ENCODE measurements around the gene ATP8A2.
A peak's percentile ranks its signal among the peaks of the same experiment; 100 is the strongest.

Gene ATP8A2

DNA sequence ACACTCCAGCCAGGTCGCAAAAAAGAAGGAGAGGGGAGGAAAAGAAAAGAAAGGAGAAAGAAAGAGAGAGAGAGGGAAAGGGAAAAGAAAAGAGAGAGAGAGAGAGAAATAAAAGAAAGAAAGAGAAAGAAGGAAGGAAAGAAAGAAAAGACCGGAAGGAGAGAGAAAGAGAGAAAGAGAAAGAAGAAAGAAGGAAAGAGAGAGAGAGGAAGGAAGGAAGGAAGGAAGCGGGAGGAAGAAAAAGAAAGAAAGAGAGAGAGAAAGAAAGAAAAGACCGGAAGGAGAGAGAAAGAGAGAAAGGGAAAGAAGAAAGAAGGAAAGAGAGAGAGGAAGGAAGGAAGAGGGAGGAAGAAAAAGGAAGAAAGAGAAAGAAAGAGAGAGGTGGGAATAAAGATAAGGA is 359.3 kb downstream of the ATP8A2 start:
- CTCF ChIA-PET = no interaction called here
- H3K27me3 Mint-ChIP-seq = peaks cover 6% of the 10 kb centered on the region
- peaks cover 4% of the 10 kb centered on the region for H3K4me1 Mint-ChIP-seq
- H3K27ac Mint-ChIP-seq = no peak overlapping the region
- no peak for DNase-seq
- H3K9me3 Mint-ChIP-seq = no peaks in the 10 kb centered on the region
- H3K36me3 Mint-ChIP-seq = no peaks in the 10 kb centered on the region
- no peak overlapping the region for H3K4me3 Mint-ChIP-seq

DNA sequence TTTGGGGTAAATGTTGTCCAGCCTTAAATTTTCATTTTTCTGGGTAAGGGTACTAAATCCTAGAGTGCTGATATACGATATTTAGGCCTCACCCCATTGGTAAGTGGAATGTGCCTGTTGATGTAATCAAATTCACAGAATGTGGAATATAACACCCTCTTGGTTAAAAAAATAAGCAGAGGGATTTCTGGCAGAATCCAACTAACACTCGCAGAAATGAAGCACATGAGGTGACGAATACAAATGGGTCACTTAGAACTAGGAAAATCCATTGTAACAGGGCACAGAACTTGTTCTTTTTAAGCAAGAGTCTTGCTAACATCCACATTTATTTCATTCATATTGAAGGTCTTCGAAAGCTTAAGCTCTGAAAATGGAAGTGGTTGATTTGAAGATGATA is 359.8 kb downstream of the ATP8A2 start:
- CTCF ChIA-PET = no interaction called here
- Mint-ChIP-seq H3K4me1 (peaks cover 4% of the 10 kb centered on the region), H3K4me3 (no peak overlapping the region), H3K27me3 (peaks cover 6% of the 10 kb centered on the region), H3K27ac (no peak overlapping the region), H3K9me3 (no peaks in the 10 kb centered on the region), H3K36me3 (no peaks in the 10 kb centered on the region)
- no peak for DNase-seq

GRCh38 chr13:25732111-25732865 is 360.5 kb downstream of the ATP8A2 start:
- Mint-ChIP-seq H3K4me1 (peaks cover 7% of the 10 kb centered on the region), H3K27ac (no peak overlapping the region), H3K27me3 (peaks cover 6% of the 10 kb centered on the region), H3K4me3 (no peak overlapping the region), H3K9me3 (no peaks in the 10 kb centered on the region), H3K36me3 (no peaks in the 10 kb centered on the region)
- CTCF ChIA-PET = no interaction called here
- DNase-seq = no peak

GRCh38 chr13:25733001-25733491 is 361.3 kb downstream of the ATP8A2 start:
- no peak overlapping the region for H3K4me3 Mint-ChIP-seq
- no peaks in the 10 kb centered on the region for H3K36me3 Mint-ChIP-seq
- H3K4me1 Mint-ChIP-seq = peaks cover 12% of the 10 kb centered on the region
- H3K27me3 Mint-ChIP-seq = peaks cover 6% of the 10 kb centered on the region
- H3K27ac Mint-ChIP-seq = no peak overlapping the region
- CTCF ChIA-PET = no interaction called here
- no peaks in the 10 kb centered on the region for H3K9me3 Mint-ChIP-seq
- DNase-seq = no peak

- H3K4me3 Mint-ChIP-seq = no peak overlapping the region
- H3K36me3 Mint-ChIP-seq = no peaks in the 10 kb centered on the region
- DNase-seq = no peak
Measured at GRCh38 chr13:25733696-25734435, 362.1 kb downstream of the ATP8A2 start.

DNA sequence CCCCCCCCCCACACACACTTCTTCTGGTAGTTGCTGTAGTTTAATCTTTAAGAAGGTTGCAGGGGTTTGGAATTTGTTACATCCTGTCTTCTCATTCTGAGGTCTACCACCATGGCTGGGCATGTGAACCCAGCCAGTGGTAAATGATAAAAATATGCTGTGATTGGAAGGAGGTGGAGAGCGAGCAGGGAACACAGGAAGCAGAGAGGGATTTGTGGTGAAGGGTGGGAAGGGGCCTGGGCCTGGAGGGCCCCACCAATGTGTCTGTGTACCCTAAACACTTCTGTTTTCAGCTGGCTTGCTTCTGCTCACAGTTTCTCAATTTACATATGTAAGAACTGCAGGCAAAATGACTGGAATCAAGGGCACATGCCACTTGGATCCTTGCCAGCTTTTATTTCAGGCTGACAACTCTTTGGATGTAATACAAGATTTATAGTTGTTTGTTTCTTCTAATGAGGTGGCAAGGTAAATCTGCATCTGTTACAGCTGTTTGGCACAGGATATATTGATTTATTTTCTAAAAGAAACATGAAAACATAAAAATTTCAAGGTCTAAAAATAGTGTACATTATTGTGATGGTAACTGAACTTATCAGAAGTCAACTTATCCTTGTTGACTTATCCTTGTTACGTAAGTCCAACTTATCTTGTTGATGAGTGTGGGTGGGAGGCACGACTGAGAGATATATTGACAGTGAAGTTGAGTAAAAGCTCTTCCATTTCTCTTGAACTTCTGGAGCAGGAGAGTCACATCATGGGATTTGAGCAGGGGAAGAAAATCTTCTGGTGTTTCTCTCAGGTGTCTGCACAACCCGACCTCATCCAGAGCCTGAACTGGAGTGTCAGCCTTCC is 366.8 kb downstream of the ATP8A2 start:
- H3K4me3 Mint-ChIP-seq = no peak overlapping the region
- no peaks in the 10 kb centered on the region for H3K36me3 Mint-ChIP-seq
- no peaks in the 10 kb centered on the region for H3K9me3 Mint-ChIP-seq
- H3K4me1 Mint-ChIP-seq = peaks cover 16% of the 10 kb centered on the region
- peaks cover 7% of the 10 kb centered on the region for H3K27me3 Mint-ChIP-seq
- no peak for DNase-seq
- CTCF ChIA-PET = no interaction called here
- H3K27ac Mint-ChIP-seq = peak overlapping the region; percentile 1

More at GRCh38 chr13:25733696-25734435, 362.1 kb downstream of the ATP8A2 start:
- H3K27me3 Mint-ChIP-seq = peaks cover 6% of the 10 kb centered on the region
- peaks cover 16% of the 10 kb centered on the region for H3K4me1 Mint-ChIP-seq
- H3K27ac Mint-ChIP-seq = no peak overlapping the region
- H3K9me3 Mint-ChIP-seq = no peaks in the 10 kb centered on the region
- CTCF ChIA-PET = no interaction called here

- peaks cover 13% of the 10 kb centered on the region for H3K4me1 Mint-ChIP-seq
- H3K27ac Mint-ChIP-seq = no peak overlapping the region
- DNase-seq = no peak
- no peaks in the 10 kb centered on the region for H3K36me3 Mint-ChIP-seq
- H3K9me3 Mint-ChIP-seq = no peaks in the 10 kb centered on the region
- H3K27me3 Mint-ChIP-seq = peaks cover 7% of the 10 kb centered on the region
- CTCF ChIA-PET = no interaction called here
- no peak overlapping the region for H3K4me3 Mint-ChIP-seq
Measured at GRCh38 chr13:25739376-25739775, 367.6 kb downstream of the ATP8A2 start.

- H3K27ac Mint-ChIP-seq = no peak overlapping the region
- DNase-seq = no peak
- CTCF ChIA-PET = no interaction called here
- no peaks in the 10 kb centered on the region for H3K9me3 Mint-ChIP-seq
- no peak overlapping the region for H3K4me3 Mint-ChIP-seq
- peaks cover 11% of the 10 kb centered on the region for H3K4me1 Mint-ChIP-seq
- peaks cover 7% of the 10 kb centered on the region for H3K27me3 Mint-ChIP-seq
- H3K36me3 Mint-ChIP-seq = no peaks in the 10 kb centered on the region
Measured at GRCh38 chr13:25741796-25742195, 370.0 kb downstream of the ATP8A2 start.

GRCh38 chr13:25742220-25742619 is 370.4 kb downstream of the ATP8A2 start:
- H3K9me3 Mint-ChIP-seq = no peaks in the 10 kb centered on the region
- DNase-seq = no peak
- peaks cover 9% of the 10 kb centered on the region for H3K4me1 Mint-ChIP-seq
- no peak overlapping the region for H3K4me3 Mint-ChIP-seq
- no peak overlapping the region for H3K27ac Mint-ChIP-seq
- no peaks in the 10 kb centered on the region for H3K36me3 Mint-ChIP-seq
- H3K27me3 Mint-ChIP-seq = peaks cover 7% of the 10 kb centered on the region
- CTCF ChIA-PET = no interaction called here

GRCh38 chr13:25743421-25743820 is 371.6 kb downstream of the ATP8A2 start:
- CTCF ChIA-PET = no interaction called here
- H3K27ac Mint-ChIP-seq = no peak overlapping the region

GRCh38 chr13:25744178-25744577 is 372.4 kb downstream of the ATP8A2 start:
- CTCF ChIA-PET = no interaction called here
- DNase-seq = no peak
- Mint-ChIP-seq H3K36me3 (no peaks in the 10 kb centered on the region), H3K4me1 (no peaks in the 10 kb centered on the region), H3K9me3 (no peaks in the 10 kb centered on the region), H3K27ac (no peak overlapping the region), H3K27me3 (peaks cover 7% of the 10 kb centered on the region), H3K4me3 (no peak overlapping the region)

More at GRCh38 chr13:25743421-25743820, 371.6 kb downstream of the ATP8A2 start:
- Mint-ChIP-seq H3K27me3 (peaks cover 7% of the 10 kb centered on the region), H3K9me3 (no peaks in the 10 kb centered on the region), H3K4me1 (peaks cover 1% of the 10 kb centered on the region), H3K36me3 (no peaks in the 10 kb centered on the region), H3K4me3 (no peak overlapping the region)
- no peak for DNase-seq

DNA sequence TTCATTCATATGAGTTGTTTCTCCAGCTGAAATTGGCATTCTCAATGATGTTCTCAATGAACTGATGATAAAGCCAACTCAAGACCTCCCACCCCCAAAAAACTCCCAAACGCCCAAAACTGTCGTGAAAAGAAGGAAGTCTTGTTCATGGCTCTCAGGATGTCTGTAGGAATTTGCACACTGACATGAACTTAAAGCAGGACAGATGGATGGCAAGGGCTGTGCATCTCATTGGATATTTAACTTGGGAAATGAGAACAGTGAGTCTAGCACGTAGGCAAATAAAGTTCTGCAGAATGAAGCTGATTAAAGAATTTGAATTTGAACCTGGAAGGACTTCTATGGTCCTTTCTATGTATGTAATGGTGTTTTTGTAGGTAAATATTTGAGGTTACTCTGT is 374.4 kb downstream of the ATP8A2 start:
- no peaks in the 10 kb centered on the region for H3K4me1 Mint-ChIP-seq
- no peaks in the 10 kb centered on the region for H3K9me3 Mint-ChIP-seq
- CTCF ChIA-PET = no interaction called here
- no peak overlapping the region for H3K4me3 Mint-ChIP-seq
- H3K27ac Mint-ChIP-seq = no peak overlapping the region
- DNase-seq = no peak
- H3K36me3 Mint-ChIP-seq = no peaks in the 10 kb centered on the region
- peaks cover 7% of the 10 kb centered on the region for H3K27me3 Mint-ChIP-seq

GRCh38 chr13:25752957-25753551 is 381.3 kb downstream of the ATP8A2 start:
- peaks cover 6% of the 10 kb centered on the region for H3K27me3 Mint-ChIP-seq
- no peak overlapping the region for H3K4me3 Mint-ChIP-seq
- H3K9me3 Mint-ChIP-seq = no peaks in the 10 kb centered on the region
- peak; percentile 23 for DNase-seq
- no peak overlapping the region for H3K27ac Mint-ChIP-seq
- no peaks in the 10 kb centered on the region for H3K36me3 Mint-ChIP-seq
- CTCF ChIA-PET = no interaction called here
- H3K4me1 Mint-ChIP-seq = peaks cover 7% of the 10 kb centered on the region

DNA sequence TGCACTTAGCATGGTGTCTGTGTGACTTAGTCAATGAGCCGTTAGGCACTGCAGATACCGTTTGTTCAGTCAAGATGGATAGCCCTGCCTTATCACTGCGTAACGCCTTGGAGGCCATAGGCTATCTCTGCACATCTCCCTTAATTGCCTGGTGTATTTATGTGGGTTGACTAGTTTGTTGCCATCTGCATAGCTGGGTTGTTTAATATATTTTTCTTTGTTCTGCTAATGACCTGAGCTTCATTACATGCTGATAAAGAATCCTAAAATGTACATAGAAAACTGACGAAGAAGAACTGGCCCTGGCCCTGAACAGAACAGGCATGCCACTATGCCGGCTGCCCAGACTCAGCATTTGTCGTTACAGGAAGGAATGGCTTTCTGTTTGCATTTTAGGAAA is 382.2 kb downstream of the ATP8A2 start:
- Mint-ChIP-seq H3K27me3 (peaks cover 6% of the 10 kb centered on the region), H3K27ac (no peak overlapping the region), H3K4me1 (peaks cover 7% of the 10 kb centered on the region), H3K36me3 (no peaks in the 10 kb centered on the region), H3K9me3 (no peaks in the 10 kb centered on the region), H3K4me3 (no peak overlapping the region)
- DNase-seq = no peak
- CTCF ChIA-PET = no interaction called here

Data from activated naive CD4-positive, alpha-beta T cell treated with anti-CD3 and anti-CD28 coated beads, Interleukin-2, amount 10 ng/mL, durations not matched to agents 7 days and 5 days (primary cell).